HCT116 (cell line): ENCODE results near the gene PREX1. TPM values are rescaled to one million over a fixed set of nuclear protein-coding genes. Genes with fewer than 3 reads are reported as not detected.

Source experiments
- ATAC-seq: fragments of 200-7000 bp; cut with Tn5 transposase; 2 replicates; pipeline ENCODE4 v1.9.1; 2020; ENCODE audit warnings: mild to moderate bottlenecking, moderate library complexity
- BruUV-seq: library from RNA; stranded (reverse); fragments of 400-500 nt; replicated peaks from 2 replicates; lab custom pipeline; 2021; lab: Mats Ljungman, UMichigan
- CTCF ChIA-PET: fragments of 300-600 bp; sonication (Branson Sonifier 250); formaldehyde crosslinking; loops from one replicate; lab custom pipeline; 2021; ENCODE audit warnings: antibody characterized with exemption; lab: Charles Lee
- POLR2A ChIA-PET: fragments of 300-600, 350-600 bp; sonication (Branson Sonifier 250); formaldehyde crosslinking; loops from one replicate; lab custom pipeline; 2021; ENCODE audit warnings: antibody characterized with exemption; lab: Charles Lee
- RAD21 ChIA-PET, 2 experiments: fragments of 300-600 bp; sonication (Branson Sonifier 250); formaldehyde crosslinking; loops; one replicate each; lab custom pipeline; 2023; ENCODE audit warnings: low total read pairs in 2 of 2; ENCODE audit not compliant: uncharacterized antibody in 2 of 2, unreplicated experiment in 2 of 2, low non-redundant PET in 1 of 2; lab: Charles Lee
- DNase-seq: peaks from one replicate; pipeline ENCODE4 v3.0.0-alpha.2; 2010; ENCODE audit warnings: low read depth, low spot score
- H2AFZ ChIP-seq: fragments of 200-600 bp; shearing (Covaris generic), sonication (generic); 2 replicates; pipeline ENCODE4 v1.6.1; 2017; ENCODE audit warnings: low read depth, mixed run types, mixed read lengths, antibody characterized with exemption, low read length; ENCODE audit not compliant: poor library complexity, severe bottlenecking
- H3K27ac ChIP-seq: 2 replicates; pipeline ENCODE4 v1.5.1; 2012; ENCODE audit warnings: low read depth, low read length
- H3K27me3 ChIP-seq: fragments of 200-600 bp; sonication (generic); 2 replicates; pipeline ENCODE4 v1.6.1; 2016; ENCODE audit warnings: mixed run types, low read length, mixed read lengths; ENCODE audit not compliant: insufficient read depth
- H3K36me3 ChIP-seq, 2 experiments: fragments of 200-500 bp in 1 of 2; fragments of 200-600 bp in 1 of 2; sonication (Bioruptor generic) in 1 of 2; sonication (generic) in 1 of 2; 2 replicates each; pipeline versions ENCODE4 v1.5.1 to v1.6.1; 2014 to 2016; ENCODE audit warnings: low read length in 2 of 2, inconsistent platforms in 1 of 2, mixed read lengths in 1 of 2, mixed run types in 1 of 2; ENCODE audit not compliant: insufficient read depth in 2 of 2, control insufficient read depth in 1 of 2
- H3K4me1 ChIP-seq, 2 experiments: fragments of 200-600 bp in 1 of 2; sonication (generic) in 1 of 2; 2 replicates each; pipeline versions ENCODE4 v1.5.1 to v1.6.1; 2012 to 2017; ENCODE audit warnings: low read length in 2 of 2, inconsistent platforms in 1 of 2, mild to moderate bottlenecking in 1 of 2, mixed read lengths in 1 of 2, mixed run types in 1 of 2, moderate library complexity in 1 of 2; ENCODE audit not compliant: insufficient read depth in 2 of 2, control insufficient read depth in 1 of 2
- H3K4me2 ChIP-seq: fragments of 200-600 bp; sonication (generic); 2 replicates; pipeline ENCODE4 v1.6.1; 2017; ENCODE audit warnings: mixed run types, low read length, mixed read lengths
- H3K4me3 ChIP-seq, 2 experiments: fragments of 200-600 bp in 1 of 2; sonication (generic) in 1 of 2; replicated peaks in 1 of 2; 2 replicates each; pipeline ENCODE4 v1.5.1; 2011 to 2016; ENCODE audit warnings: low read length in 2 of 2, control low read depth in 1 of 2, low read depth in 1 of 2, mild to moderate bottlenecking in 1 of 2, mixed read lengths in 1 of 2, mixed run types in 1 of 2
- H3K79me2 ChIP-seq: fragments of 200-600 bp; sonication (generic); 2 replicates; pipeline ENCODE4 v1.6.1; 2017; ENCODE audit warnings: mild to moderate bottlenecking, mixed run types, low read length, moderate library complexity, mixed read lengths; ENCODE audit not compliant: insufficient read depth
- H3K9ac ChIP-seq: fragments of 200-600 bp; sonication (generic); 2 replicates; pipeline ENCODE4 v1.6.1; 2016; ENCODE audit warnings: low read length, mixed read lengths
- H3K9me2 ChIP-seq: fragments of 200-600 bp; sonication (generic), shearing (Covaris generic); 2 replicates; pipeline ENCODE4 v1.6.1; 2017; ENCODE audit warnings: mixed run types, mild to moderate bottlenecking, moderate library complexity; ENCODE audit not compliant: insufficient read depth
- H3K9me3 ChIP-seq, 2 experiments: fragments of 200-500 bp in 1 of 2; fragments of 200-600 bp in 1 of 2; sonication (Bioruptor generic) in 1 of 2; sonication (generic) in 1 of 2; 2 replicates each; pipeline ENCODE4 v1.6.1; 2014 to 2017; ENCODE audit warnings: low read length in 2 of 2, mixed read lengths in 2 of 2, inconsistent platforms in 1 of 2, low read depth in 1 of 2, mild to moderate bottlenecking in 1 of 2, mixed run types in 1 of 2, moderate library complexity in 1 of 2; ENCODE audit not compliant: control insufficient read depth in 1 of 2, insufficient read depth in 1 of 2
- H4K20me1 ChIP-seq: fragments of 200-600 bp; sonication (generic), shearing (Covaris generic); 2 replicates; pipeline ENCODE4 v1.6.1; 2017; ENCODE audit warnings: mixed run types, mild to moderate bottlenecking, moderate library complexity; ENCODE audit not compliant: insufficient read depth
- ATF3 ChIP-seq: IDR thresholded peaks from 2 replicates; pipeline ENCODE4 v1.6.1; 2012
- CBX3 ChIP-seq: IDR thresholded peaks from 2 replicates; pipeline ENCODE4 v1.6.1; 2012; ENCODE audit warnings: low read depth
- CEBPB ChIP-seq: IDR thresholded peaks from 2 replicates; pipeline ENCODE4 v1.6.1; 2012; ENCODE audit warnings: low read depth
- CTCF ChIP-seq, 3 experiments: fragments of 200-600 bp in 1 of 3; sonication (generic) in 1 of 3; IDR thresholded peaks in 2 of 3; conservative IDR thresholded peaks in 1 of 3; 2 replicates each; pipeline ENCODE4 v1.5.1; 2012 to 2017; ENCODE audit warnings: low read depth in 2 of 3, low read length in 2 of 3, antibody characterized with exemption in 1 of 3, borderline replicate concordance in 1 of 3, control low read depth in 1 of 3, mild to moderate bottlenecking in 1 of 3, mixed read lengths in 1 of 3, mixed run types in 1 of 3, moderate library complexity in 1 of 3; ENCODE audit not compliant: insufficient read depth in 1 of 3
- ELF1 ChIP-seq: IDR thresholded peaks from 2 replicates; pipeline ENCODE4 v1.6.1; 2012; ENCODE audit warnings: low read depth, borderline replicate concordance
- FOSL1 ChIP-seq: IDR thresholded peaks from 2 replicates; pipeline ENCODE4 v1.6.1; 2012; ENCODE audit warnings: low read depth
- JUND ChIP-seq: IDR thresholded peaks from 2 replicates; pipeline ENCODE4 v1.6.1; 2012
- MAX ChIP-seq: IDR thresholded peaks from 2 replicates; pipeline ENCODE4 v1.6.1; 2012
- POLR2A ChIP-seq: IDR thresholded peaks from 2 replicates; pipeline ENCODE4 v1.7.0; 2011; ENCODE audit warnings: borderline replicate concordance; ENCODE audit not compliant: insufficient read depth, insufficient read length; ENCODE audit errors: extremely low read depth
- RAD21 ChIP-seq: IDR thresholded peaks from 2 replicates; pipeline ENCODE4 v1.6.1; 2012; ENCODE audit warnings: low read depth, mild to moderate bottlenecking
- SRF ChIP-seq: IDR thresholded peaks from 2 replicates; pipeline ENCODE4 v1.6.1; 2012; ENCODE audit warnings: low read depth
- TCF7L2 ChIP-seq: IDR thresholded peaks from 2 replicates; pipeline ENCODE4 v1.7.0; 2011; ENCODE audit warnings: borderline replicate concordance, inconsistent platforms; ENCODE audit not compliant: insufficient read depth, insufficient read length; ENCODE audit errors: extremely low read depth
- ZFX ChIP-seq: fragments of 450-650 bp; IDR thresholded peaks from 2 replicates; pipeline ENCODE4 v1.6.1; 2017
- ZNF274 ChIP-seq: fragments of 200-500 bp; sonication (Bioruptor generic); IDR thresholded peaks from 2 replicates; pipeline ENCODE4 v1.6.1; 2014; ENCODE audit warnings: mild to moderate bottlenecking, low read depth, low read length, inconsistent platforms
- intact Hi-C: fragments of 100-400 bp; cut with micrococcal nuclease; formaldehyde crosslinking; loops from 2 replicates; pipeline ENCODE4 v1.10.0; 2022
- total RNA-seq: library from RNA; stranded (reverse); gene quantifications from one replicate; pipeline ENCODE4 v1.2.1, GENCODE V29; 2021; ENCODE audit not compliant: unreplicated experiment
- TF ChIP-seq, protein P1 (sequence below): IDR thresholded peaks from 2 replicates; pipeline ENCODE4 v1.6.1; 2011; ENCODE audit warnings: mild to moderate bottlenecking, low read length, moderate library complexity; ENCODE audit not compliant: insufficient replicate concordance; ENCODE audit errors: extremely low read depth
- TF ChIP-seq, protein P2 (sequence below): IDR thresholded peaks from 2 replicates; pipeline ENCODE4 v1.6.1; 2012; ENCODE audit warnings: low read depth

PREX1 gene
- total RNA-seq, 1 experiment from 2014 or later: 6.1 TPM

DNA sequence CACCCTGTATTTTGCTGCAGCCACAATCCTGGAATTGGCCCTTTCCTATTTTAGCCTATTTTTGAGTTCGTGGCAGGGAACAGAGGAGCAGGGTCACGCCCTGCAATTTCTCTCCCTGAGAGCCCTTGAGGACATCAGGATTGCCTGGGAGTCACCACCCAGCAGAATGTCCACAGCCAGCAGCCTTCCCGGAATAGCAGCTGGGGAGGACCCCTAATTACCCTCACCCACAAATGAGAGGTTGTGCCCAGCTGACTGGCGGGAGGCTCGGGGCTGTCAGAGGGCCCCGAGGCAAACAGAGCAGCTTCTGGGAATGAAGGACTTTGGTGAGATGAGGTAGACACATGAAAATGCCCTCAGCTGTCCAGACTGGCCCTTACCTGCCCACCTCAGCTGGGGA, 165.1 kb downstream of the PREX1 start:
- POLR2A ChIA-PET: no interaction called here
- BruUV-seq: no TSS peak
- Histone ChIP-seq H3K9me3 (no peaks in the 10 kb centered on the region), H3K79me2 (no peaks in the 10 kb centered on the region), H3K36me3 (no peaks in the 10 kb centered on the region), H3K4me2 (no peak overlapping the region), H3K4me3 (no peak overlapping the region), H3K9me2 (no peaks in the 10 kb centered on the region), H3K4me1 (no peaks in the 10 kb centered on the region), H3K9ac (no peak overlapping the region), H3K27ac (no peak overlapping the region), H2AFZ (no peak overlapping the region), H4K20me1 (no peaks in the 10 kb centered on the region), H3K27me3 (no peaks in the 10 kb centered on the region)
- TF ChIP-seq ZFX (no peak), ZNF274 (no peak), POLR2A (no peak), CBX3 (no peak), CEBPB (no peak), RAD21 (no peak), FOSL1 (no peak), CTCF (IDR thresholded peaks at IDR 0.05 in 2 of 3, conservative IDR thresholded peaks at IDR 0.05 in 1 of 3; ENCODE audit: borderline replicate concordance in 1 of 3, insufficient read depth in 1 of 3, low read depth in 2 of 3, low read length in 2 of 3) (no peak), MAX (no peak), JUND (no peak), ATF3 (no peak), TCF7L2 (no peak), SRF (no peak), ELF1 (no peak)
- TF ChIP-seq, protein P1, sequence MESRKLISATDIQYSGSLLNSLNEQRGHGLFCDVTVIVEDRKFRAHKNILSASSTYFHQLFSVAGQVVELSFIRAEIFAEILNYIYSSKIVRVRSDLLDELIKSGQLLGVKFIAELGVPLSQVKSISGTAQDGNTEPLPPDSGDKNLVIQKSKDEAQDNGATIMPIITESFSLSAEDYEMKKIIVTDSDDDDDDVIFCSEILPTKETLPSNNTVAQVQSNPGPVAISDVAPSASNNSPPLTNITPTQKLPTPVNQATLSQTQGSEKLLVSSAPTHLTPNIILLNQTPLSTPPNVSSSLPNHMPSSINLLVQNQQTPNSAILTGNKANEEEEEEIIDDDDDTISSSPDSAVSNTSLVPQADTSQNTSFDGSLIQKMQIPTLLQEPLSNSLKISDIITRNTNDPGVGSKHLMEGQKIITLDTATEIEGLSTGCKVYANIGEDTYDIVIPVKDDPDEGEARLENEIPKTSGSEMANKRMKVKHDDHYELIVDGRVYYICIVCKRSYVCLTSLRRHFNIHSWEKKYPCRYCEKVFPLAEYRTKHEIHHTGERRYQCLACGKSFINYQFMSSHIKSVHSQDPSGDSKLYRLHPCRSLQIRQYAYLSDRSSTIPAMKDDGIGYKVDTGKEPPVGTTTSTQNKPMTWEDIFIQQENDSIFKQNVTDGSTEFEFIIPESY: no peak
- TF ChIP-seq, protein P2, sequence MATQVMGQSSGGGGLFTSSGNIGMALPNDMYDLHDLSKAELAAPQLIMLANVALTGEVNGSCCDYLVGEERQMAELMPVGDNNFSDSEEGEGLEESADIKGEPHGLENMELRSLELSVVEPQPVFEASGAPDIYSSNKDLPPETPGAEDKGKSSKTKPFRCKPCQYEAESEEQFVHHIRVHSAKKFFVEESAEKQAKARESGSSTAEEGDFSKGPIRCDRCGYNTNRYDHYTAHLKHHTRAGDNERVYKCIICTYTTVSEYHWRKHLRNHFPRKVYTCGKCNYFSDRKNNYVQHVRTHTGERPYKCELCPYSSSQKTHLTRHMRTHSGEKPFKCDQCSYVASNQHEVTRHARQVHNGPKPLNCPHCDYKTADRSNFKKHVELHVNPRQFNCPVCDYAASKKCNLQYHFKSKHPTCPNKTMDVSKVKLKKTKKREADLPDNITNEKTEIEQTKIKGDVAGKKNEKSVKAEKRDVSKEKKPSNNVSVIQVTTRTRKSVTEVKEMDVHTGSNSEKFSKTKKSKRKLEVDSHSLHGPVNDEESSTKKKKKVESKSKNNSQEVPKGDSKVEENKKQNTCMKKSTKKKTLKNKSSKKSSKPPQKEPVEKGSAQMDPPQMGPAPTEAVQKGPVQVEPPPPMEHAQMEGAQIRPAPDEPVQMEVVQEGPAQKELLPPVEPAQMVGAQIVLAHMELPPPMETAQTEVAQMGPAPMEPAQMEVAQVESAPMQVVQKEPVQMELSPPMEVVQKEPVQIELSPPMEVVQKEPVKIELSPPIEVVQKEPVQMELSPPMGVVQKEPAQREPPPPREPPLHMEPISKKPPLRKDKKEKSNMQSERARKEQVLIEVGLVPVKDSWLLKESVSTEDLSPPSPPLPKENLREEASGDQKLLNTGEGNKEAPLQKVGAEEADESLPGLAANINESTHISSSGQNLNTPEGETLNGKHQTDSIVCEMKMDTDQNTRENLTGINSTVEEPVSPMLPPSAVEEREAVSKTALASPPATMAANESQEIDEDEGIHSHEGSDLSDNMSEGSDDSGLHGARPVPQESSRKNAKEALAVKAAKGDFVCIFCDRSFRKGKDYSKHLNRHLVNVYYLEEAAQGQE: no peak
- RAD21 ChIA-PET: no interaction called here
- ATAC-seq (no peak), DNase-seq (no peak)
- intact Hi-C loops: no loop called here
- CTCF ChIA-PET: no interaction called here
